Gastroesophageal sphincter (tissue), 3 donors: ENCODE measurements around the gene UTP25.

Experiments
- CTCF ChIP-seq, 4 experiments: fragments of 200-600 bp in 2 of 4; fragments of 450-650 bp in 2 of 4; sonication (generic) in 1 of 4; IDR thresholded peaks; one replicate each; pipeline ENCODE4 v1.5.1; 2017 to 2019; ENCODE audit warnings: antibody characterized with exemption in 4 of 4, mild to moderate bottlenecking in 2 of 4, moderate library complexity in 2 of 4
- POLR2A ChIP-seq, 2 donors: fragments of 450-650 bp; IDR thresholded peaks; one replicate each; pipeline ENCODE4 v1.6.1; 2017; ENCODE audit warnings: antibody characterized with exemption in 2 of 2, mild to moderate bottlenecking in 2 of 2, moderate library complexity in 1 of 2
- POLR2AphosphoS5 ChIP-seq: sonication (generic); formaldehyde crosslinking; IDR thresholded peaks from one replicate; pipeline ENCODE4 v1.6.1; 2017; ENCODE audit warnings: antibody characterized with exemption

DNA sequence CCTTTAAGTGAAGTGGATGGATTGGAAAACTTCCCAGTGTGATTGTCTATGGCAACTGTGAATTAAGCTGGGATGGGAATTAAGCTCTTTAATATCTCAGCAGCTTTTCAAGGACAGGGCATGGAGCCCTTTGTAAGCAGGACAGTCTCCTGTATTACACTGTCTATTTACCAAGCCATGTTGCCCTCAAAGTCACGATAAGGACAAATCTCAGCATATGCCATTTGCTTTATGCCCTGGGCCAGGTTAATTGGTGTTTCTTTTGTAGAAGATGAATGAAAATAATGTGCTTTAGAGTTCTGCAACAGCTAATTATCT lies 17.6 kb downstream of the UTP25 start:
- TF ChIP-seq CTCF (IDR thresholded peaks at IDR 0.05) (no peak), POLR2AphosphoS5 (no peak), POLR2A (IDR thresholded peaks at IDR 0.05) (no peak)
